GM23338 (cell line): Measurements from ENCODE around the gene PPM1J.

Experiments
- CREB1 ChIP-seq: fragments of 250-450 bp; sonication (Bioruptor Pico); IDR thresholded peaks from 2 replicates; pipeline ENCODE4 v1.5.0; 2020; ENCODE audit warnings: low read depth, mild to moderate bottlenecking, moderate library complexity
- CTCF ChIP-seq, 2 experiments: fragments of 200-600 bp in 1 of 2; sonication (generic) in 1 of 2; conservative IDR thresholded peaks; 2 replicates each; pipeline versions ENCODE4 v1.5.1 to v1.6.1; 2016 to 2017; ENCODE audit warnings: antibody characterized with exemption in 2 of 2, low read depth in 2 of 2, mild to moderate bottlenecking in 2 of 2, moderate library complexity in 1 of 2
- EZH2 ChIP-seq: fragments of 200-600 bp; sonication (generic); IDR thresholded peaks from one replicate; pipeline ENCODE4 v1.8.0; 2017; ENCODE audit warnings: antibody characterized with exemption, mild to moderate bottlenecking, low read depth; ENCODE audit not compliant: unreplicated experiment
- EZH2phosphoT487 ChIP-seq: fragments of 200-600 bp; sonication (generic); IDR thresholded peaks from one replicate; pipeline ENCODE4 v1.8.1; 2018; ENCODE audit warnings: antibody characterized with exemption; ENCODE audit not compliant: unreplicated experiment
- JUNB ChIP-seq: IDR thresholded peaks from one replicate; pipeline ENCODE4 v1.6.1; 2016; ENCODE audit warnings: antibody characterized with exemption; ENCODE audit not compliant: unreplicated experiment
- NANOG ChIP-seq: IDR thresholded peaks from 2 replicates; pipeline ENCODE4 v1.6.1; 2016; ENCODE audit warnings: antibody characterized with exemption, borderline replicate concordance
- POLR2AphosphoS5 ChIP-seq: IDR thresholded peaks from 2 replicates; pipeline ENCODE4 v1.6.1; 2016; ENCODE audit warnings: antibody characterized with exemption, low read depth
- REST ChIP-seq: IDR thresholded peaks from one replicate; pipeline ENCODE4 v1.6.1; 2018; ENCODE audit warnings: antibody characterized with exemption; ENCODE audit not compliant: unreplicated experiment
- STAT1 ChIP-seq: IDR thresholded peaks from one replicate; pipeline ENCODE4 v1.6.1; 2016; ENCODE audit warnings: antibody characterized with exemption; ENCODE audit not compliant: unreplicated experiment
- ZNF331 ChIP-seq: fragments of 250-450 bp; sonication (Bioruptor Pico); IDR thresholded peaks from 2 replicates; pipeline ENCODE4 v1.5.0; 2020; ENCODE audit warnings: low read depth, mild to moderate bottlenecking, moderate library complexity
- TF ChIP-seq, protein P1 (sequence below): IDR thresholded peaks from 2 replicates; pipeline ENCODE4 v1.6.1; 2016; ENCODE audit warnings: antibody characterized with exemption
- TF ChIP-seq, protein P2 (sequence below): fragments of 250-450 bp; sonication (Bioruptor Pico); IDR thresholded peaks from 2 replicates; pipeline ENCODE4 v1.5.0; 2020; ENCODE audit warnings: mild to moderate bottlenecking, moderate library complexity

DNA sequence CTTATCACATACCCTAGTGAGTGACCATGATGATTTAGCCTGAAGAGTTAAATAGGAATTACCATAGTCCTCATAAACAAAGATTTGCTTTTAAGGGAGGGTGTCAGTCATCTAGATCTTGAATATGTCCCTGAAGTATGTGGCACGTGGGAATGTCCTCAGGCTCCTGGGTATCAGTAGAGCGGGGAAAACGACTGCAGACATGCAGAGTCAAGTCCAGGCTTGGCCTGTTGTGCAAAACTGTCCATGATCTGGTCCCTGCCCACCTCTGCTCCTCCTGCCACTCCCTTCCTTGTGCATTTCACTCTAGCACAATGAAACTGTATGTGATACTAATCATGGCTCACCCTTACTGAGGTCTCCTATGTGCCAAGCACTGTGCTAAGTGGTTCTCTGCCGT lies 27.8 kb downstream of the PPM1J start:
- no peak for TF ChIP-seq EZH2
- TF ChIP-seq CTCF (conservative IDR thresholded peaks at IDR 0.05; ENCODE audit: low read depth in 2 of 2) = no peak
- no peak for TF ChIP-seq REST
- no peak for TF ChIP-seq EZH2phosphoT487
- no peak for TF ChIP-seq POLR2AphosphoS5
- no peak for TF ChIP-seq CREB1
- no peak for TF ChIP-seq NANOG
- TF ChIP-seq, protein P1, sequence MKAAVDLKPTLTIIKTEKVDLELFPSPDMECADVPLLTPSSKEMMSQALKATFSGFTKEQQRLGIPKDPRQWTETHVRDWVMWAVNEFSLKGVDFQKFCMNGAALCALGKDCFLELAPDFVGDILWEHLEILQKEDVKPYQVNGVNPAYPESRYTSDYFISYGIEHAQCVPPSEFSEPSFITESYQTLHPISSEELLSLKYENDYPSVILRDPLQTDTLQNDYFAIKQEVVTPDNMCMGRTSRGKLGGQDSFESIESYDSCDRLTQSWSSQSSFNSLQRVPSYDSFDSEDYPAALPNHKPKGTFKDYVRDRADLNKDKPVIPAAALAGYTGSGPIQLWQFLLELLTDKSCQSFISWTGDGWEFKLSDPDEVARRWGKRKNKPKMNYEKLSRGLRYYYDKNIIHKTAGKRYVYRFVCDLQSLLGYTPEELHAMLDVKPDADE = no peak
- TF ChIP-seq ZNF331 (CRISPR knock-in tag) = no peak
- TF ChIP-seq, protein P2, sequence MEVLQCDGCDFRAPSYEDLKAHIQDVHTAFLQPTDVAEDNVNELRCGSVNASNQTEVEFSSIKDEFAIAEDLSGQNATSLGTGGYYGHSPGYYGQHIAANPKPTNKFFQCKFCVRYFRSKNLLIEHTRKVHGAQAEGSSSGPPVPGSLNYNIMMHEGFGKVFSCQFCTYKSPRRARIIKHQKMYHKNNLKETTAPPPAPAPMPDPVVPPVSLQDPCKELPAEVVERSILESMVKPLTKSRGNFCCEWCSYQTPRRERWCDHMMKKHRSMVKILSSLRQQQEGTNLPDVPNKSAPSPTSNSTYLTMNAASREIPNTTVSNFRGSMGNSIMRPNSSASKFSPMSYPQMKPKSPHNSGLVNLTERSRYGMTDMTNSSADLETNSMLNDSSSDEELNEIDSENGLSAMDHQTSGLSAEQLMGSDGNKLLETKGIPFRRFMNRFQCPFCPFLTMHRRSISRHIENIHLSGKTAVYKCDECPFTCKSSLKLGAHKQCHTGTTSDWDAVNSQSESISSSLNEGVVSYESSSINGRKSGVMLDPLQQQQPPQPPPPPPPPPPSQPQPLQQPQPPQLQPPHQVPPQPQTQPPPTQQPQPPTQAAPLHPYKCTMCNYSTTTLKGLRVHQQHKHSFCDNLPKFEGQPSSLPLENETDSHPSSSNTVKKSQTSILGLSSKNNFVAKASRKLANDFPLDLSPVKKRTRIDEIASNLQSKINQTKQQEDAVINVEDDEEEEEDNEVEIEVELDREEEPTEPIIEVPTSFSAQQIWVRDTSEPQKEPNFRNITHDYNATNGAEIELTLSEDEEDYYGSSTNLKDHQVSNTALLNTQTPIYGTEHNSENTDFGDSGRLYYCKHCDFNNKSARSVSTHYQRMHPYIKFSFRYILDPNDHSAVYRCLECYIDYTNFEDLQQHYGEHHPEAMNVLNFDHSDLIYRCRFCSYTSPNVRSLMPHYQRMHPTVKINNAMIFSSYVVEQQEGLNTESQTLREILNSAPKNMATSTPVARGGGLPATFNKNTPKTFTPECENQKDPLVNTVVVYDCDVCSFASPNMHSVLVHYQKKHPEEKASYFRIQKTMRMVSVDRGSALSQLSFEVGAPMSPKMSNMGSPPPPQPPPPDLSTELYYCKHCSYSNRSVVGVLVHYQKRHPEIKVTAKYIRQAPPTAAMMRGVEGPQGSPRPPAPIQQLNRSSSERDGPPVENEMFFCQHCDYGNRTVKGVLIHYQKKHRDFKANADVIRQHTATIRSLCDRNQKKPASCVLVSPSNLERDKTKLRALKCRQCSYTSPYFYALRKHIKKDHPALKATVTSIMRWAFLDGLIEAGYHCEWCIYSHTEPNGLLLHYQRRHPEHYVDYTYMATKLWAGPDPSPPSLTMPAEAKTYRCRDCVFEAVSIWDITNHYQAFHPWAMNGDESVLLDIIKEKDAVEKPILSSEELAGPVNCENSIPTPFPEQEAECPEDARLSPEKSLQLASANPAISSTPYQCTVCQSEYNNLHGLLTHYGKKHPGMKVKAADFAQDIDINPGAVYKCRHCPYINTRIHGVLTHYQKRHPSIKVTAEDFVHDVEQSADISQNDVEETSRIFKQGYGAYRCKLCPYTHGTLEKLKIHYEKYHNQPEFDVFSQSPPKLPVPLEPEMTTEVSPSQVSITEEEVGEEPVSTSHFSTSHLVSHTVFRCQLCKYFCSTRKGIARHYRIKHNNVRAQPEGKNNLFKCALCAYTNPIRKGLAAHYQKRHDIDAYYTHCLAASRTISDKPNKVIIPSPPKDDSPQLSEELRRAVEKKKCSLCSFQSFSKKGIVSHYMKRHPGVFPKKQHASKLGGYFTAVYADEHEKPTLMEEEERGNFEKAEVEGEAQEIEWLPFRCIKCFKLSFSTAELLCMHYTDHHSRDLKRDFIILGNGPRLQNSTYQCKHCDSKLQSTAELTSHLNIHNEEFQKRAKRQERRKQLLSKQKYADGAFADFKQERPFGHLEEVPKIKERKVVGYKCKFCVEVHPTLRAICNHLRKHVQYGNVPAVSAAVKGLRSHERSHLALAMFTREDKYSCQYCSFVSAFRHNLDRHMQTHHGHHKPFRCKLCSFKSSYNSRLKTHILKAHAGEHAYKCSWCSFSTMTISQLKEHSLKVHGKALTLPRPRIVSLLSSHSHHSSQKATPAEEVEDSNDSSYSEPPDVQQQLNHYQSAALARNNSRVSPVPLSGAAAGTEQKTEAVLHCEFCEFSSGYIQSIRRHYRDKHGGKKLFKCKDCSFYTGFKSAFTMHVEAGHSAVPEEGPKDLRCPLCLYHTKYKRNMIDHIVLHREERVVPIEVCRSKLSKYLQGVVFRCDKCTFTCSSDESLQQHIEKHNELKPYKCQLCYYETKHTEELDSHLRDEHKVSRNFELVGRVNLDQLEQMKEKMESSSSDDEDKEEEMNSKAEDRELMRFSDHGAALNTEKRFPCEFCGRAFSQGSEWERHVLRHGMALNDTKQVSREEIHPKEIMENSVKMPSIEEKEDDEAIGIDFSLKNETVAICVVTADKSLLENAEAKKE (CRISPR knock-in tag) = no peak
- TF ChIP-seq JUNB = no peak
- no peak for TF ChIP-seq STAT1
